Stimulated activated CD8-positive, alpha-beta memory T cell treated with anti-CD3 and anti-CD28 coated beads, Interleukin-4, amount 100 ng/mL, for 4 hours (primary cell): ENCODE data around the gene NIFK.
A peak's percentile ranks its signal among the peaks of the same experiment; 100 is the strongest.

Source experiments
- DNase-seq, 2 donors: peaks; one replicate each; pipeline ENCODE4 v3.0.0-alpha.2; 2020; ENCODE audit warnings: low read depth in 2 of 2, low spot score in 1 of 2

NIFK gene

GRCh38 chr2:121736462-121737336 is at the start of gene NIFK:
Gene NIFK (minus strand): TSS chr2:121736875. CDS start chr2:121736850, 25 bp downstream.
- peak; percentile 99 to 100 for DNase-seq

GRCh38 chr2:121783180-121783579 is 46.5 kb upstream of the NIFK start:
- no peak for DNase-seq

DNA sequence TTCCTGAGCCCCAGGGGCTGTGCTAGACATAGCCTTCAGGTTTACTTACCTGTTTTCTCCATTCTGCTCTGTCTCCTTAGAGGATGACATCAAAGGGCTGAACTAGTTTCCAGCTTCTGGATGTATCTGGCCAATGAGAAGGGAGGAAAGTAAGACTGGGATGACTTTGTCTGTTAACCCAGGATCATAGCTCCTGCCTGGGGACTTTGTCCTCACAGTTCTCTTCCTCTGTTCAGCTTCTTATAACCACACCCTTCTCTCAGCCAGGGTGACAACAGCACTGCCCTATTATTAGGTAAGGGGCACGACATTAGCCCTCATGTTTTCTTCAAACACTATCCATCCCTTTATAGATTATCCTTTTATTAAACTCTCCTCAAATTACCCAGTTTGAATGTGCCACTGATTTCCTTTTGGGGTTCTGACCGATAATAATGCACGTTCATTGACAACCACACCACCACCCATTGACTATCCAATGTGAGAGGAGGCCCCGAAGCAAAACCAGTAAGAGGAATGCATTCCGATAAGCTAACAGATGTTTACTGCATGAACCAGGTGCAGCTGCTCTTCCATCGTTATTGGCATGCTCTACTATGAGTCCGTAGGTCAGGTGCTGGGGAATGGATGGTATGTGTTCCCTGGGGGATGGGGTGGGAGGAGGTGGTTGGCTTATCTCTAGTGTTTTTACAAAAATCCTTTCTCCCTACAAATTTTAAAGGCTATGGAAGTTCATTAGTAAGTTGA is 42.2 kb upstream of the NIFK start:
- no peak for DNase-seq

GRCh38 chr2:121777699-121778058 is 41.0 kb upstream of the NIFK start:
- no peak for DNase-seq

DNA sequence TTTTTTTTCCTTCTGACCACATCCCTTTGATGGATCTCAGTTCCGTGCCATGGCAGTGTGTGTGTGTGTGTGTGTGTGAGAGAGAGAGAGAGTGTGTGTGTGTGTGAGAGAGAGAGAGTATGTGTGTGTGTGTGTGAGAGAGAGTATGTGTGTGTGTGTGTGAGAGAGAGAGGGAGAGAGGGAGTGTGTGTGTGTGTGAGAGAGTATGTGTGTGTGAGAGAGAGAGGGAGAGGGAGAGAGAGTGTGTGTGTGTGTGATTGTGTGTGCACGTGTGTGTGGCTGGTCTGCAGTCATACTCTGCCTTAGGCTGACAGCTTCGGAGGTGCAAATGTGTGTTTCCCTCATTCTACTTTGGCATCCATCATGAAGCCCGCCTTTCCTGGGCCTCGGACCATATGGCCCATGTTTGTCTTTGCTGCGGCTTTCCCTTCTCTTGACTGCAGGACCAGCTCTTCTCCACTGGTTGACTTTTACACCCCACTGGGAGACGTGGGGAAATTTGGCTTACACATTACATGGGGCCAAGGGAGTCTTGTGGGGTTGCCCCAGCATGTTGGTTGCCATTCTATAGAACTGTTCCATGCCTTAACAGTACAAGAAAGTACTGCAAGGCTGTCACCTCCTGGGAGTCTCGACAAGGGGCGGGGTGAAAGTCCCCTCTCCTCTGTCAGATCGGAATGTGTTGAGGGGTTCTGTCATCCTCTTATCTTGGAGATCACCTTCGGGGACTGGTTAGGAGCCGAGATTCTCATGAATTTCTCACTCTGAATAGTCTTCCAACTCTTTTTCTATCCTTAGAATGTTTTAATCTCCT is 40.4 kb upstream of the NIFK start:
- no peak for DNase-seq

DNA sequence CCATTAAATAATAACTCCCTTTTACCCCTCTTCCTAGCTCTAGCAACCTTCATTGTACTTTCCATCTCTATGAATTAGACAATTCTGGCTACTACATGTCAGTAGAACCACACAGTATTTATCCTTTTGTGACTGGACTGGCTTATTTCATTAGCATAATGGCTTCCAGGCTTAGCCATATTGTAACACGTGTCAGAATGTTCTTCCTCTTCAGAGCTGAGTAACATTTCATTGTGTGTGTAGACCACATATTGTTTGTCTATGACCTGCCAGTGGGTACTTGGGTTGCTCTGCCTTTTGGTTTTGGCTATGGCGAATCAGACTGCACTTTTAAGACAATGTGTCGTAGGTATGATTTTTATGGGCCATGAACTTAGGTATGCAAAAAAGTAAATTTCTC is 39.7 kb upstream of the NIFK start:
- no peak for DNase-seq

DNA sequence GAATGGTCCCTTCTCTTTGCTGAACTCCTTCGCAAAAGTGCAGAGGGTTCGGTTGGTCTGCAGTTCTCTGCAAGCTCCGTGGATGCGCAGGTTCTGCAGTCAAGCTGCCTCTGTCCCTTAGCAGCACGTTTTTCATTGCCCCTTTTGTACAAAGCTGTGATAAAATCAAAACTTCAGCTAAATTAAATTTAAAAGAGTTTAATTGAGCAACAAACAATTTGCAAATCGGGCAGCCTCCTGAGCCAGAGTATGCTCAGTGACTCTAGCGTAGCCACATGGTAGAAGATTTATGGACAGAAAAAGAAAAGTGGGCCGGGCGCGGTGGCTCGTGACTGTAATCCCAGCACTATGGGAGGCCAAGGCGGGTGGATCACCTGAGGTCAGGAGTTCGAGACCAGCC is 37.6 kb upstream of the NIFK start:
- DNase-seq: no peak

DNA sequence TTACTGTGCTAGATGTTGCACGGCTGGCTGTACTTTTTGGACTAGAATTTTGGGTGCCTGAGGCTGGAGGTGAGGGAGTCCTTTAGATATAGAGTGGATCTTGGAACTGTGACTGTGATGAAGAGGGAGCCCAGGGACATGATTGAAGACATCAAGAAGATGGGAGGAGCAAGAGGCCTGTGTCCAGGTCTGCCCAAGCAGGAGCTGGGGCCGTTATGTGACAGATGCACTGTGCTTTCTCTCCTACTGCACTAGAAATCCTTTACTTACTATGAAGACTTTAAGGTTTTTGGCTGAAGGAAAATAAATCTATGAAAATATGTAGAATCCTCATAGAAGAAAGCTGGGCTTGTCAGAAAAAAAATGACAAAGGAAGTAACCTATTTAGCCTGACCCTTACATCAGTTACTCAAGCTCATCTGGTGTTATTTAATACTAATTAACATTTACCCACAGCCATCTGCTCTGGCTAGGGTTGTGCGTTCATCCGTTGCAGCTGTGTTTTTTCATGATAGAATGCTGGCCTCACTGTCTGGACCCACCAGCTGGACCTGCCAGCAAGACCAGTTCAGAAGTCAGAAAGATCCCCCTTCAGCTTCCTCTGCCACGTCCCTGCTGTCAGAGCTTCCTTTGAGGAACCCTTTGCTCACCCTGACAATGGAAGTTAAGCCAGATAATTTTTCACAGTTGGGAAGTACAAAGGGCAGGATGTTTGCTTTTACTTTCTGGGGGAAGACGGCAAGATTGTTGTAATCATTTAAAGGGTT is 35.5 kb upstream of the NIFK start:
- DNase-seq: no peak

GRCh38 chr2:121768143-121768755 is 31.6 kb upstream of the NIFK start:
- DNase-seq: no peak

DNA sequence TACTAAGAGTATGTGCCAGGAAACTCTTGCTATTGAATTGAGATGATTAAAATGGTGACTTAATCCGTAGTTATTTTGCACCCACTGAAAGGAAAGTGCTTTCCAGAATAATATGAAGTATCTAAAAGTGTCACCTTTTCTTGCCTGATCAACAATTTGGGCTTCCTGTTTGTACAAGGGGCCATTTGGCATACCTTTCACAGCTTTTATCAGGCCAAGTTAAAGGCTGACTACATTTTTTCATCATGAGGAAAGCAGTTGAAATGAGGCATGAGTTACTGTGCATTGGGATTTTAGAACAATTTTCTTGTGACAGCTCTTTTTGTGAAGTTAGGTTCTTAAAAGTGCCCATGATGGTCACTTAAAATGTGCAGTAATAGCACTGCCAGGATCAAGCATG is 29.9 kb upstream of the NIFK start:
- DNase-seq: no peak

GRCh38 chr2:121764681-121765228 is 28.1 kb upstream of the NIFK start:
- no peak for DNase-seq

GRCh38 chr2:121755237-121756111 is 18.8 kb upstream of the NIFK start, which contains the start of gene TSN:
Gene TSN (plus strand): TSS chr2:121755651. CDS start chr2:121755780, 129 bp downstream.
- DNase-seq: peak; percentile 92 to 96

- no peak for DNase-seq
Observed at GRCh38 chr2:121754851-121755236, 18.2 kb upstream of the NIFK start.

- DNase-seq: no peak
Observed at GRCh38 chr2:121748202-121748601, 11.5 kb upstream of the NIFK start.

GRCh38 chr2:121746071-121746578 is 9.4 kb upstream of the NIFK start:
- no peak for DNase-seq

DNA sequence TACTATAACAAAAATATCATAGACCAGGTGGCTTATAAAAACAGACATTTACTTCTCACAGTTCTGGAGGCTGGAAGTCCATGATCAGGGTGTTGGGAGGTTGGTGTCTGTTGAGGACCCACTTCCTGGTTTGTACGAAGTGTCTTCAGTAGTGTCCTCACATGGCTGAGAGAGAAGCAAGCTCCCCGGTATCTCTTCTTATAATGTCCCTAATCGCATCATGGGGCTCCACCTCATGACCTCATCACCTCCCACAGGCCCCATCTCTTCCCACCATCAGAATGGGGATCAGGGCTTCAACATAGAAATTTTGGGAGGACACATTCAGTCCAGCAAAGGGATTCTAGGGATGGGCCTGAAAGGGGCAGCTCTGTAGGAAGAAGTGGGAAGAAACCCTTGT is 4.8 kb upstream of the NIFK start:
- no peak for DNase-seq

DNA sequence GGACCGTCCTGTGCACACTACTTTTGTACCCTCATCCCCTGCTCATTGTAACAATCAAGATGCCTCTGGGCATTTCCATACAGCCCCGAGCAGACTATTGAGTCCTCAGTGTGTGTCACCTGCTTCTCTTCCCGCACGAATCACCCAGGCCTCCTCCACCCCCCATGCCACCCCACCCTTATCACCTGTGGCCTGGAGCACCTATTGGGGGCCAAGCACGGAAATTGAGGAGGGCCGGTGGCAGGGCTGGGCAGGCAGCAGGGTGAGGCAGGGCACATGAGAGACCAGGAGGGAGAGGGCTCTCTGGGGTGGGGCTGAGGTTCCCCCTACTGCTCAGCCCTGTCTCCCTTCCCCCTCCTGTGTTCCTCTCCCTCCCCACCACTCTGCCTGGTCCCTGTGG is 4.3 kb upstream of the NIFK start:
- no peak for DNase-seq

DNA sequence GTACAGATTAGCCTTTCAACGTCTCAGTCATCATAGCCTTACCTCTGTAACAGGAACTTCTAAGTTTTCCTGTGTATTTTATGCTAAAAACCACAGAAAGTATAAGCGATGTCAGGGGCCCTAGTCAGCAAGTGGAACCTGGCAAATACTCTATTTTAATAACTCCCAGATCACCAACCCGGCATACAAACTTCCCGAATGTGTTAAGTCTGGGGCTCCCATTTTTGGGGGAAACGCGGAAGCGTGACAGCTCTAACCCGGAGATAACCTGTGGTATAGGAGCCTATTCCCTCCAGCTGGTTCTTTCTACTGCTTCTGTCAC is 574 bp downstream of the NIFK start:
- DNase-seq: no peak

DNA sequence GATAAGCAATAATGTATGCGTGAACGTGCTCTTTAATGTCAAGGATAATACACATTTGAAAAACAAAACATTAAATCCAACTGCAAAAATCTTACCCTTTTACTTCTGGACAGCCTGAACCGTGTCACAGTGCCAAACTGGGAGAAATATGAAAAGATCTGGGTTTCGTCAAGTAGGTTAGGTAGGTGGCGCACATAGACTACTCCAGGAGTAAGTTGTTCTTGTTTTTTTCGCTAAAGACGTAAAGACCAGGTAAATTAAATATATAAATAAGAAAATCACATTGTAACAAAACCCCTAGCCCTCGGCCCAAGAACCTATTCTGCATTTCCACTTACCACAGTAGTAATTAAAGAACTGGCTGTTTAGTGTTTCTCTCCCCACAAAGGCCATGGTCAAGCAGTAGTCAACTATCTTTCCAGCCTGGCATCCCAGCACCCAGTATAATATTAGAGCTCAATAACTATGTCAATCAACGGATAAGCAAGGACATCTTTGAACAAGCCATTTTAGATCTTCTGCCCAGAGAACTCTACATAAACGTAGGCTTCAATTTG is 1.1 kb downstream of the NIFK start:
- DNase-seq: no peak
